Nephron (organoid): Measurements from ENCODE around the gene SOCS2.

Experiments used
- H3K27ac Mint-ChIP-seq, 3 experiments: 2 replicates each; pipeline ENCODE4 v1.8.0; 2020; ENCODE audit warnings: mixed read lengths in 3 of 3, mild to moderate bottlenecking in 2 of 3, moderate library complexity in 1 of 3
- H3K27me3 Mint-ChIP-seq: 2 replicates; pipeline ENCODE4 v1.8.0; 2021; ENCODE audit warnings: low read depth, mild to moderate bottlenecking, moderate library complexity, mixed read lengths
- H3K36me3 Mint-ChIP-seq: 2 replicates; pipeline ENCODE4 v1.8.0; 2020; ENCODE audit warnings: low read depth, mixed read lengths
- H3K4me1 Mint-ChIP-seq: 2 replicates; pipeline ENCODE4 v1.8.0; 2020; ENCODE audit warnings: mixed read lengths
- H3K4me3 Mint-ChIP-seq, 3 experiments: 2 replicates each; pipeline ENCODE4 v1.8.0; 2020; ENCODE audit warnings: mild to moderate bottlenecking in 3 of 3, mixed read lengths in 3 of 3, moderate library complexity in 2 of 3
- H3K9me3 Mint-ChIP-seq: 2 replicates; pipeline ENCODE4 v1.8.0; 2020; ENCODE audit warnings: mixed read lengths
- TF ChIP-seq, protein P1 (sequence below), 3 experiments: fragments of 200-600 bp; sonication (generic); IDR thresholded peaks; one replicate each; pipeline ENCODE4 v1.5.0; 2021; ENCODE audit warnings: antibody characterized with exemption in 3 of 3; ENCODE audit not compliant: unreplicated experiment in 3 of 3

SOCS2 gene

DNA sequence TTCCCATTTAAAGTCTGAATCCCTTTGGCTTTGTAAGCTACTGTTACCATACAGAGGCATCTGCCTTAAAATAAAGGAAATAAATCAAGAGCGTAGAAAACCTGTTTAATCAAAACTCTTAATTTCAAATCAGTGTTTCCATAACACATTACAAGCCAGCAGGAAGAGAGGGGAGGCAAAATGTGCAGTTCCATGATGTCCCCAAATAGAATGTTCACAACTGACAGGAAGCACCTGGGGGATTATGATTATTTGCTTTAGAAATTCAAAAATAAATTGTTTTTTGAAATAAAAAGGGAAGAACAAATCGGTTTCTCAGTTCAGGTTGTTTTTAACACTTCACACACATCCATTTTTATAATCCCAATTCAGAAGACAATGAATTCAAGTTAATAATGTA lies 21.4 kb downstream of the SOCS2 start:
- Mint-ChIP-seq H3K36me3 (no peaks in the 10 kb centered on the region), H3K9me3 (no peaks in the 10 kb centered on the region), H3K27ac (no peak overlapping the region), H3K4me3 (no peak overlapping the region), H3K27me3 (peaks cover 52% of the 10 kb centered on the region), H3K4me1 (peaks cover 19% of the 10 kb centered on the region)
- TF ChIP-seq, protein P1, sequence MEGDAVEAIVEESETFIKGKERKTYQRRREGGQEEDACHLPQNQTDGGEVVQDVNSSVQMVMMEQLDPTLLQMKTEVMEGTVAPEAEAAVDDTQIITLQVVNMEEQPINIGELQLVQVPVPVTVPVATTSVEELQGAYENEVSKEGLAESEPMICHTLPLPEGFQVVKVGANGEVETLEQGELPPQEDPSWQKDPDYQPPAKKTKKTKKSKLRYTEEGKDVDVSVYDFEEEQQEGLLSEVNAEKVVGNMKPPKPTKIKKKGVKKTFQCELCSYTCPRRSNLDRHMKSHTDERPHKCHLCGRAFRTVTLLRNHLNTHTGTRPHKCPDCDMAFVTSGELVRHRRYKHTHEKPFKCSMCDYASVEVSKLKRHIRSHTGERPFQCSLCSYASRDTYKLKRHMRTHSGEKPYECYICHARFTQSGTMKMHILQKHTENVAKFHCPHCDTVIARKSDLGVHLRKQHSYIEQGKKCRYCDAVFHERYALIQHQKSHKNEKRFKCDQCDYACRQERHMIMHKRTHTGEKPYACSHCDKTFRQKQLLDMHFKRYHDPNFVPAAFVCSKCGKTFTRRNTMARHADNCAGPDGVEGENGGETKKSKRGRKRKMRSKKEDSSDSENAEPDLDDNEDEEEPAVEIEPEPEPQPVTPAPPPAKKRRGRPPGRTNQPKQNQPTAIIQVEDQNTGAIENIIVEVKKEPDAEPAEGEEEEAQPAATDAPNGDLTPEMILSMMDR (IDR thresholded peaks at IDR 0.05; ENCODE audit: unreplicated experiment in 3 of 3) = no peak

DNA sequence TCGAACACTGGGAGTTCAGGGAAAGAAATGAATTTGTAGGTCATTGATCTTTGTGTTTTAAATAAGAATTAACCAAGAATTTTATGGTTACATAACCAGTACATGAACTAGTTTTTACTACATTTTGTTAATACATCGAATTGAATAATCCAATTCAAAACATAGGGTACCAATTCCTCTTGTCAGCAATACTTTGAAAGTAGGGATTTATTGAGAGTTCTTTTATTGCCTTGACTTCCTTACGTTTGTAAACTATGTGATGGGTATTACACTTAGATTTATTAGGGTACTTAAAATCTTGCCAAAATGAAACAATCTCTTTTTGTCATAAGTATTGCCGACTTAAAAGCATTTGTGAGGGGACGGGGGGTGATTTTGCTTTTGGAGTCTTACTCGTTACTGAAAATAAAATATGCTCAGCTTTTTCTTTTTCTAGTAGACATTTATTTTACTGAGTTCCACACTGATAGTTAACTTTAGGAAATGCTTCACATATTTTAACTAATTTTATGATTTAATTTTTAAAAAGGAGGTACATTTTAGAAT lies 22.4 kb downstream of the SOCS2 start:
- TF ChIP-seq, protein P1 (IDR thresholded peaks at IDR 0.05; ENCODE audit: unreplicated experiment in 3 of 3) = no peak
- no peaks in the 10 kb centered on the region for H3K36me3 Mint-ChIP-seq
- H3K4me1 Mint-ChIP-seq = peaks cover 19% of the 10 kb centered on the region
- H3K4me3 Mint-ChIP-seq = no peak overlapping the region
- peaks cover 47% of the 10 kb centered on the region for H3K27me3 Mint-ChIP-seq
- no peak overlapping the region for H3K27ac Mint-ChIP-seq
- H3K9me3 Mint-ChIP-seq = no peaks in the 10 kb centered on the region

DNA sequence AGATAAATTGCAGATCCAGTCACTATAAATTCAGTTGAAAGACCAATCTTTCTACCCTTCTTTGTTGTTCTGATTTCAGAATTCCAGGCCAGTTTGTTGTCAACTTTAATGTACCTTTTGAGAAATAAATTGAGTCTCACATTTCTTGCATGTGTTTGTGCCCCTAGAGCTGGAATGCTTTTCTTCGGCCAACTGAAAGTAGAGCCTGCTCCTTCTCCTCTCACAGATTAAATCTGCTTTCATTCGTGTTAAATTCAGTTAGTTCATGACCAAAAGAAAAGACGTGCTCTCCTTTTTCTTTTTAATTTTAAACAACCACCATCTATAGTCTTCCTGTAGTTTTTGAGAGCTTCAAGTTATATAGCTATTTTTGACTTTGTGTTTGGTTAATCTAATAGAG lies 22.9 kb downstream of the SOCS2 start:
- TF ChIP-seq, protein P1 (IDR thresholded peaks at IDR 0.05; ENCODE audit: unreplicated experiment in 3 of 3) = no peak
- H3K27me3 Mint-ChIP-seq = peaks cover 42% of the 10 kb centered on the region
- H3K9me3 Mint-ChIP-seq = no peaks in the 10 kb centered on the region
- H3K4me1 Mint-ChIP-seq = peaks cover 19% of the 10 kb centered on the region
- H3K27ac Mint-ChIP-seq = peak overlapping the region in 1 of 3 experiments; percentile 64
- no peaks in the 10 kb centered on the region for H3K36me3 Mint-ChIP-seq
- H3K4me3 Mint-ChIP-seq = no peak overlapping the region

DNA sequence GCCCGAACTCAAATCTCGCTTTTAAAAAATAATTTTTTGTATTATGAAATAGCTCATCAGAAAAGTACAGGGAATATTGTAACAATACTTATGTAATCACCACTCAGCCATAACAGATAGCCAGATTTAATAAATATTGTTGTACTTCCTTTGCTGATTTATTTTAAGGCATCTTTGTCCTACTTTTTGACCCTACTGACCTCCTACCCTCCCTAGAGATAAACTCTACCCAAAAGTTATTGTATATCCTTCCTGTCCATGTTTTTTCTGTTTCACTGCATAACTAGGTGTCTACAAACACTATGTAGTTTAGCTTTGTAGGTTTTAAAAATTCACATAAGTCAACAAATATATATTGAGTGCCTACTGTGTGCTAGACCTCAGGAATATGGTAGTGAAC lies 25.1 kb downstream of the SOCS2 start:
- no peaks in the 10 kb centered on the region for H3K9me3 Mint-ChIP-seq
- H3K4me1 Mint-ChIP-seq = peaks cover 4% of the 10 kb centered on the region
- no peak overlapping the region for H3K4me3 Mint-ChIP-seq
- no peak overlapping the region for H3K27ac Mint-ChIP-seq
- H3K36me3 Mint-ChIP-seq = no peaks in the 10 kb centered on the region
- H3K27me3 Mint-ChIP-seq = peaks cover 25% of the 10 kb centered on the region
- TF ChIP-seq, protein P1 (IDR thresholded peaks at IDR 0.05; ENCODE audit: unreplicated experiment in 3 of 3) = no peak

DNA sequence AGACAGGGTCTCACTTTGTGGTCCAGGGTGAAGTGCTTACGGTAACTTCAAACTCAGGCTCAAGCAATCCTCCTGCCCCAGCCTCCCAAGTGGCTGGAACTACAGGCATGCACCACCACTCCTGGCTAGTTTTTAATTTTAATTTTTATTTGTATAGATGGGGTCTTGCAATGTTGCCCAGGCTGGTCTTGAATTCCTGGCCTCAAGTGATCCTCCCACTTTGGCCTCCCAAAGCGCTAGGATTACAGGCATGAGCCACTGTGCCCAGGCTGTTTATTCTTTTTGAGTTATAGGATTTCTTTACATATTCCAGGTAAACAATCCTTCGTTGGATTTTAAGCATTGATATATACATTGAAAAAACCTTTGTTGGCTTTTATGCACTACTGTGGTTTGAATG lies 26.7 kb downstream of the SOCS2 start:
- H3K27me3 Mint-ChIP-seq = peaks cover 11% of the 10 kb centered on the region
- no peaks in the 10 kb centered on the region for H3K36me3 Mint-ChIP-seq
- H3K9me3 Mint-ChIP-seq = no peaks in the 10 kb centered on the region
- no peaks in the 10 kb centered on the region for H3K4me1 Mint-ChIP-seq
- TF ChIP-seq, protein P1 (IDR thresholded peaks at IDR 0.05; ENCODE audit: unreplicated experiment in 3 of 3) = no peak
- no peak overlapping the region for H3K4me3 Mint-ChIP-seq
- no peak overlapping the region for H3K27ac Mint-ChIP-seq

DNA sequence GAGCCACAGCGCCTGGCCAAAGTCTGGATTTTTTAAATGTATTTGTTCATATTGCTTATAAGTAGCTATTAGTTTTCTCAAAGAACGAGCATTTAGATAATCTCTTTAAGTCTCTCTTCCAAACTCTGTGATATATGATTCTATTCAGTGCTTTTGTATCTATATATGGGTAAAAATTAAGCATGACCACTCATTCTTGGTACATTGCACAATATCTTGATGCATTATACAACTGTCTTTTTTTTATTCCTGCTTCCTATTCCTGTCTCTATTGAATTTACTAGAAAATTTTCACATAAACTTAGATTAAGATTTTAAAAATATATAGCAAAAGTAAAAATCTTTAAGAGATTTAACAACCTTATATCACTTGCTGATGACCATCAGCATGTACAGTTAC lies 29.1 kb downstream of the SOCS2 start:
- Mint-ChIP-seq H3K9me3 (no peaks in the 10 kb centered on the region), H3K27me3 (no peaks in the 10 kb centered on the region)
- TF ChIP-seq, protein P1 (IDR thresholded peaks at IDR 0.05; ENCODE audit: unreplicated experiment in 3 of 3) = no peak

More for the DNA sequence above, 29.1 kb downstream of the SOCS2 start:
- Mint-ChIP-seq H3K27ac (no peak overlapping the region), H3K4me1 (no peaks in the 10 kb centered on the region), H3K36me3 (no peaks in the 10 kb centered on the region), H3K4me3 (no peak overlapping the region)
